GM19438 (cell line): ENCODE results near the gene ACTG1.
"Not testable (repeated sequence)": the region's sequence is repeated elsewhere in the genome, so short reads cannot be mapped to it uniquely, and the experiment has no call there.

Experiments
- ATAC-seq: cut with Tn5 transposase; IDR thresholded peaks from one replicate; pipeline ENCODE4 v1.9.1; 2021; ENCODE audit warnings: low read depth; ENCODE audit not compliant: unreplicated experiment

The ACTG1 gene

GRCh38 chr17:81533339-81534141 lies 20.9 kb upstream of the ACTG1 start:
- no peak for ATAC-seq

GRCh38 chr17:81532490-81533287 lies 20.1 kb upstream of the ACTG1 start:
- no peak for ATAC-seq

GRCh38 chr17:81531998-81532404 lies 19.4 kb upstream of the ACTG1 start:
- not testable (repeated sequence) for ATAC-seq

- ATAC-seq: not testable (repeated sequence)
Measured at GRCh38 chr17:81531013-81531412, 18.4 kb upstream of the ACTG1 start.

DNA sequence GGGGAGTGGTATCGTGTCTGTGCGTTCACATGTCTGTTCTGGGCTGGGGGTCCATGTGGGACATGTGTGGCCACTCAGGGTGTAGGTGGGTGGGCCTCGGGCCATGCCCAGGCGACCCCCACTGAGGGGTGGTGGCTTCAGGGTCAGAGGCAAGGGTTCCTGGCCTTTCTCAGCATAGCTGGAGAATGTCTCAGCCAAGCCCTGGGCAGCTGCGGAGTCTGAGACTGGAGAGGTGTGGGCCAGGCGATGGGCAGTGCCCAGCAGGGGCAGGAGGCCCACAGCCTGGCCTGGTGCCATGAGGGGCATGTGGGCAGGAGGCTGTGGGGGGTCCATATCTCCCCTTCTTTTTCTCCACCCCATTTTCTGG lies 16.8 kb upstream of the ACTG1 start:
- no peak for ATAC-seq

GRCh38 chr17:81528651-81529436 lies 16.2 kb upstream of the ACTG1 start:
- ATAC-seq: no peak

GRCh38 chr17:81528384-81528650 lies 15.7 kb upstream of the ACTG1 start:
- ATAC-seq: no peak

DNA sequence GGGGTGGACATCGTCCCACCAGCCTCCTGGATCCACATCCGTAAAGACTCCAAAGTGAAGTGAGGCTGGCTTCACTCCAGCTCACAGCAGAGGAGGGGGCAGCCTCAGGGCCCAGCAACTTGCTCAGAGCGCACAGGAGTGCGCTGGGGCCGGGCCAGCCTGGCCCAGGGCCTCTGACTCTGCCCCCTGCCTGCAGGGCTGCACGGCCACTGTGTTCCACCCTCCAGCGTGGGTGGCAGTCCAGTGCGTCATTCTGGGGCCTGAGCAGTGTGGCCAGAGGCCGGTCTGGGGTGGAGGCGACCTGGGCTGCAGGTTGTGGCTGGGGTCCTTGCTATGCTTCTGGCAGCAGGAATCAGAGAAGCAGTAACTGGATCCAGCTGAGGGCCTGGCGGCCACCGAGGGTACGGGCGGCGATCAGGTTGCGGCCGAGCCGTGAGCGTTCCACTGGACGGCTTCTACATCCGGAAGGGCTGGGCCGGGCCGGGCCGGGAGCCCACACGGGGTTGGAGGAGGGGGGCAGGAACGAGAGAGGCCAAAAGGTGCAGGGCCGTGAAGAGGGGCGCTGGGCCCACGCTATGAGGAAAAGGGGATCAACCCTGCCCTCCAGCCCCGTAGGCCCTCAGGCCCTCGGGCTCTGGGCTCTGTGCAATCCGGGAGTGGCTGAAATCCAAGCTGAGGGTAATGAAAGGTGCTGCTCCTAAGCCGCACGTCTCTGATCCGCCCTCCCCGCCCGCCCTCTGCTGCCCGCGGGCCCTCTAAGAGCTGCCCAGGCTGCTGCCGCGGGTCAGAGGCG lies 15.2 kb upstream of the ACTG1 start, which contains the start of gene FSCN2:
FSCN2 (plus strand) TSS at position 787 of the 793 bp plus-strand sequence. CDS start 155 bp downstream, outside the sequence.
- ATAC-seq: no peak

GRCh38 chr17:81526662-81527571 lies 14.3 kb upstream of the ACTG1 start:
- no peak for ATAC-seq

DNA sequence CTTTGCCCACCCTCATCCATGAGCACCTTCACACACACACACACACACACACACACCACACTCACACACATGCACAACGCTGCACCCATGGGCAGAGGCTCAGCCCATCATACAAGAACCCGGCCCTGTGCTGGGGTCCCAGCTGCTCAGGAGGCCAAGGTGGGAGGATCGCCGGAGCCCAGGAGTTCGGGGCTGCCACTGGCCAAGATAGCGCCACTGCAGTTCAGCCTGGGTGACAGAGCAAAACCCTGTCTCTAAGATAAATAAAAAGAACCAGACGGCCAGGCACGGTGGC lies 12.2 kb upstream of the ACTG1 start:
- ATAC-seq: no peak

GRCh38 chr17:81524039-81524864 lies 11.7 kb upstream of the ACTG1 start:
- ATAC-seq: no peak

DNA sequence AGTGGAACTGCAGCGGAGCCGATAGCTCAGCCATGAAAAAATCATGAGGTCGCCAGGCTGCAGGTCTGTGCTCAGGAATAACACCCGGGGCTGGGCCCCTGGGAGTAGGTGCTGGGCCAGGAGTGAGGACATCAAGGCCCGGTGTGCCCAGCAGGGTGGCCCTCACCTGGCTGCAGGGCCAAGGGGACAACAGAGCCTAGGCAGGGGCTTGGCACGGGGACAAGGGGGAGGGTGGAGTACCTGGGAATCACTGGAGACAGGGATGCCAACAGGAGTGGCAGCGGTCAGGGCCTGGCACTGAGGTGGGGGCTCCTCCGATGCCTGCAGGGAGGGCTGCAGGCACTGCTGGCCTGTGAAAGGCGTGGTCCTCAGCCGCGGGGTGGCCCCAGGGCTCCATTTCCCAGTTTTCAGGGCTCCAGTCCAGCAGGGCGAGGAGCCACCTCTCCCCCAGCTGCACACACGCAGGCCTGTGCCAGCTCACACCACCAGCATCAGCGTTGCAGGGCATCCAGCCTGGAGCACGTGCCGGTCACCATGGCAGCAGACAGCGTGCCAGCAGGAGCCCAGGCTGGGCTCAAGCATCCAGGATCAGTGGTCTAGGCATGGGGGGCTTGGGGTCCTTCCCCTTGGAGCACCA lies 10.9 kb upstream of the ACTG1 start:
- no peak for ATAC-seq

GRCh38 chr17:81522491-81523401 lies 10.1 kb upstream of the ACTG1 start:
- ATAC-seq: no peak

GRCh38 chr17:81520021-81520901 lies 7.7 kb upstream of the ACTG1 start:
- ATAC-seq: no peak

DNA sequence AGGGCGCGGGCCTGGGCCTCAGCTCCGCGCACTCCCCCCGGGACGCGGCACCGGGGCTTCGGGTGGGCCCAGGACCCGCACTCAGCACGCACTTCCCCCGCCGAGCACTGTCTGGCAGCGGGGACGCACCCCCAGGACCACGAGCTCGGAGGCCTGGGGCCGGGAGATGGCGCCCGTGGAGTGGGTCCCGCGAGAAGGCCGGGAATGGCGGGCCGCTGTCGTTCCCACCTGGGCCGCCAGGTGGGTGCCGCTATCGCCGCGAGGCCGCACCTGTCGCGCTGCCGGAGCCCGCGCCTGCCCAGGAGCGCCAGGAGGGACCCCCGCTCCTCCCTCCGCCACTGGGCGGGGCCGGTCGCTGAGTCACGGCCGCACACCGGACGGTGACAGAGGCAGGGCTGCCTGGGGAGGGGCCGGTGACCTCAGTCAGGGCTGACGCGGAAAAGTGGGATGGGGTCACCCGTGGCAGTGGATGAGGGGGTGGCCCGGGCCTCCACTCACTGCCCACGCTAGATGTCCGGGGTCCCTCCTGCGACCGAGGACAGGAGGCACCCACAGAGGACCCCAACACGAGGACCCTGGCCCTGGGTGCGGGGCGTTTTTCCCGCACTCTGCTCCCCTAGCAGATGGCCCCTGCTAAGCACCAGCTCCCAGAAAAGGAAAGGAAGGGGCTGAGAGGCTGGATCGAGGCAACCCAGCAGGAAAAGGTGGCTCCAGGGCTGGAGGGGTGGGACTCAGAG lies 6.9 kb upstream of the ACTG1 start:
- ATAC-seq: no peak
